ENCODE results near the gene PLIN4. TPM values are rescaled to one million over a fixed set of nuclear protein-coding genes. Genes with fewer than 3 reads are reported as not detected.

Gene PLIN4
- total and polyA plus RNA-seq, 3 experiments from 2014 or later, result 0.04 to 0.15 TPM; not detected in 1

- CTCF ChIA-PET, result interaction anchor here (0.6 kb wide), 1 partner anchor 403 kb away, joined by 3 read pairs; no protein-coding TSS in a partner anchor
Observed at GRCh38 chr19:4495471-4495870, 22.8 kb downstream of the PLIN4 start.

GRCh38 chr19:4494691-4495064 is 23.6 kb downstream of the PLIN4 start:
- Histone ChIP-seq H3K27ac (ENCODE audit: low read depth, low read length) (no peak overlapping the region), H3K9me3 (ENCODE audit: low read length) (no peaks in the 10 kb centered on the region), H3K4me3 (ENCODE audit: low read length) (no peak overlapping the region), H3K27me3 (ENCODE audit: insufficient read depth, low read length, poor library complexity, severe bottlenecking) (no peaks in the 10 kb centered on the region), H3K4me1 (ENCODE audit: insufficient read depth, low read length) (no peaks in the 10 kb centered on the region), H3K36me3 (ENCODE audit: insufficient read depth, low read length) (peaks cover 18% of the 10 kb centered on the region)
- Mint-ChIP-seq H3K27ac (no peak overlapping the region), H3K4me3 (no peak overlapping the region), H3K9me3 (no peaks in the 10 kb centered on the region), H3K36me3 (peaks cover 0 to 53% (median 6%) of the 10 kb centered on the region in 3 donors), H3K27me3 (no peaks in the 10 kb centered on the region), H3K4me1 (no peaks in the 10 kb centered on the region)
- DNase-seq, result no peak
- POLR2A ChIA-PET, result no interaction called here
- CTCF ChIA-PET, result no interaction called here

More at GRCh38 chr19:4495471-4495870, 22.8 kb downstream of the PLIN4 start:
- Mint-ChIP-seq H3K4me3 (no peak overlapping the region), H3K9me3 (no peaks in the 10 kb centered on the region), H3K4me1 (no peaks in the 10 kb centered on the region), H3K27me3 (no peaks in the 10 kb centered on the region), H3K36me3 (peaks cover 0 to 50% (median 2%) of the 10 kb centered on the region in 3 donors), H3K27ac (no peak overlapping the region)
- Histone ChIP-seq H3K4me3 (ENCODE audit: low read length) (no peak overlapping the region), H3K27ac (ENCODE audit: low read depth, low read length) (no peak overlapping the region), H3K36me3 (ENCODE audit: insufficient read depth, low read length) (peaks cover 18% of the 10 kb centered on the region), H3K4me1 (ENCODE audit: insufficient read depth, low read length) (no peaks in the 10 kb centered on the region), H3K27me3 (ENCODE audit: insufficient read depth, low read length, poor library complexity, severe bottlenecking) (no peaks in the 10 kb centered on the region), H3K9me3 (ENCODE audit: low read length) (no peaks in the 10 kb centered on the region)
- DNase-seq, result no peak
- POLR2A ChIA-PET, result no interaction called here

GRCh38 chr19:4493929-4494690 is 24.2 kb downstream of the PLIN4 start:
- H3K4me1 Mint-ChIP-seq, result no peaks in the 10 kb centered on the region
- no peak overlapping the region for H3K27ac ChIP-seq (ENCODE audit: low read depth, low read length)
- CTCF ChIA-PET, result no interaction called here
- H3K9me3 ChIP-seq (ENCODE audit: low read length), result no peaks in the 10 kb centered on the region
- no peak for DNase-seq
- POLR2A ChIA-PET, result no interaction called here
- no peaks in the 10 kb centered on the region for H3K4me1 ChIP-seq (ENCODE audit: insufficient read depth, low read length)
- peaks cover 18% of the 10 kb centered on the region for H3K36me3 ChIP-seq (ENCODE audit: insufficient read depth, low read length)
- no peak overlapping the region for H3K4me3 Mint-ChIP-seq
- H3K36me3 Mint-ChIP-seq, result peaks cover 0 to 52% (median 8%) of the 10 kb centered on the region in 3 donors
- no peaks in the 10 kb centered on the region for H3K27me3 Mint-ChIP-seq
- H3K4me3 ChIP-seq (ENCODE audit: low read length), result no peak overlapping the region
- no peaks in the 10 kb centered on the region for H3K9me3 Mint-ChIP-seq
- no peaks in the 10 kb centered on the region for H3K27me3 ChIP-seq (ENCODE audit: insufficient read depth, low read length, poor library complexity, severe bottlenecking)
- no peak overlapping the region for H3K27ac Mint-ChIP-seq

- Mint-ChIP-seq H3K4me1 (no peaks in the 10 kb centered on the region), H3K27ac (no peak overlapping the region), H3K27me3 (no peaks in the 10 kb centered on the region), H3K36me3 (peaks cover 0 to 51% (median 10%) of the 10 kb centered on the region in 3 donors), H3K9me3 (no peaks in the 10 kb centered on the region), H3K4me3 (no peak overlapping the region)
- Histone ChIP-seq H3K27ac (ENCODE audit: low read depth, low read length) (no peak overlapping the region), H3K4me1 (ENCODE audit: insufficient read depth, low read length) (no peaks in the 10 kb centered on the region), H3K36me3 (ENCODE audit: insufficient read depth, low read length) (peaks cover 18% of the 10 kb centered on the region), H3K9me3 (ENCODE audit: low read length) (no peaks in the 10 kb centered on the region), H3K27me3 (ENCODE audit: insufficient read depth, low read length, poor library complexity, severe bottlenecking) (no peaks in the 10 kb centered on the region), H3K4me3 (ENCODE audit: low read length) (no peak overlapping the region)
- DNase-seq, result no peak
- ChIA-PET CTCF (no interaction called here), POLR2A (no interaction called here)
Observed at GRCh38 chr19:4493104-4493928, 25.0 kb downstream of the PLIN4 start.

GRCh38 chr19:4492337-4493103 is 25.8 kb downstream of the PLIN4 start:
- H3K9me3 ChIP-seq (ENCODE audit: low read length), result no peaks in the 10 kb centered on the region
- H3K36me3 ChIP-seq (ENCODE audit: insufficient read depth, low read length), result peaks cover 18% of the 10 kb centered on the region
- no peaks in the 10 kb centered on the region for H3K4me1 Mint-ChIP-seq
- no peak for DNase-seq
- H3K36me3 Mint-ChIP-seq, result peaks cover 1 to 51% (median 11%) of the 10 kb centered on the region in 3 donors
- H3K4me1 ChIP-seq (ENCODE audit: insufficient read depth, low read length), result no peaks in the 10 kb centered on the region
- no peak overlapping the region for H3K27ac ChIP-seq (ENCODE audit: low read depth, low read length)
- no peaks in the 10 kb centered on the region for H3K9me3 Mint-ChIP-seq
- ChIA-PET CTCF (no interaction called here), POLR2A (no interaction called here)
- no peaks in the 10 kb centered on the region for H3K27me3 ChIP-seq (ENCODE audit: insufficient read depth, low read length, poor library complexity, severe bottlenecking)
- no peak overlapping the region for H3K4me3 ChIP-seq (ENCODE audit: low read length)
- no peaks in the 10 kb centered on the region for H3K27me3 Mint-ChIP-seq
- no peak overlapping the region for H3K27ac Mint-ChIP-seq
- H3K4me3 Mint-ChIP-seq, result no peak overlapping the region

GRCh38 chr19:4491446-4491845 is 26.8 kb downstream of the PLIN4 start:
- no peak overlapping the region for H3K27ac Mint-ChIP-seq
- ChIA-PET CTCF (no interaction called here), POLR2A (no interaction called here)
- H3K9me3 Mint-ChIP-seq, result no peaks in the 10 kb centered on the region
- H3K4me3 Mint-ChIP-seq, result no peak overlapping the region
- no peak overlapping the region for H3K4me3 ChIP-seq (ENCODE audit: low read length)
- H3K27me3 ChIP-seq (ENCODE audit: insufficient read depth, low read length, poor library complexity, severe bottlenecking), result no peaks in the 10 kb centered on the region
- no peak for DNase-seq
- H3K4me1 Mint-ChIP-seq, result peaks cover 0 to 3% (median 0%) of the 10 kb centered on the region in 3 donors
- no peaks in the 10 kb centered on the region for H3K9me3 ChIP-seq (ENCODE audit: low read length)
- no peak overlapping the region for H3K27ac ChIP-seq (ENCODE audit: low read depth, low read length)
- no peaks in the 10 kb centered on the region for H3K4me1 ChIP-seq (ENCODE audit: insufficient read depth, low read length)
- no peaks in the 10 kb centered on the region for H3K27me3 Mint-ChIP-seq
- peaks cover 4 to 53% (median 12%) of the 10 kb centered on the region in 3 donors for H3K36me3 Mint-ChIP-seq
- H3K36me3 ChIP-seq (ENCODE audit: insufficient read depth, low read length), result peaks cover 18% of the 10 kb centered on the region

- H3K4me1 ChIP-seq (ENCODE audit: insufficient read depth, low read length), result no peaks in the 10 kb centered on the region
- H3K27ac ChIP-seq (ENCODE audit: low read depth, low read length), result no peak overlapping the region
- H3K36me3 ChIP-seq (ENCODE audit: insufficient read depth, low read length), result peaks cover 18% of the 10 kb centered on the region
- Mint-ChIP-seq H3K36me3 (peaks cover 7 to 44% (median 16%) of the 10 kb centered on the region in 3 donors), H3K27ac (no peak overlapping the region), H3K4me3 (no peak overlapping the region), H3K4me1 (peaks cover 0 to 6% (median 0%) of the 10 kb centered on the region in 3 donors), H3K9me3 (no peaks in the 10 kb centered on the region), H3K27me3 (no peaks in the 10 kb centered on the region)
- no peak overlapping the region for H3K4me3 ChIP-seq (ENCODE audit: low read length)
- CTCF ChIA-PET, result no interaction called here
- H3K9me3 ChIP-seq (ENCODE audit: low read length), result no peaks in the 10 kb centered on the region
- POLR2A ChIA-PET, result no interaction called here
- H3K27me3 ChIP-seq (ENCODE audit: insufficient read depth, low read length, poor library complexity, severe bottlenecking), result no peaks in the 10 kb centered on the region
- DNase-seq, result no peak
Observed at GRCh38 chr19:4488496-4488895, 29.8 kb downstream of the PLIN4 start.

GRCh38 chr19:4487572-4487971 is 30.7 kb downstream of the PLIN4 start:
- peaks cover 14% of the 10 kb centered on the region for H3K36me3 ChIP-seq (ENCODE audit: insufficient read depth, low read length)

More at GRCh38 chr19:4487572-4487971, 30.7 kb downstream of the PLIN4 start:
- no peaks in the 10 kb centered on the region for H3K4me1 ChIP-seq (ENCODE audit: insufficient read depth, low read length)
- peaks cover 7 to 49% (median 16%) of the 10 kb centered on the region in 3 donors for H3K36me3 Mint-ChIP-seq
- no peak for DNase-seq
- no peaks in the 10 kb centered on the region for H3K9me3 ChIP-seq (ENCODE audit: low read length)
- no peak overlapping the region for H3K4me3 ChIP-seq (ENCODE audit: low read length)
- ChIA-PET CTCF (no interaction called here), POLR2A (interaction anchor here (0.6 kb wide), 1 partner anchor 1185 kb away, joined by 3 read pairs; no protein-coding TSS in a partner anchor)
- H3K27me3 ChIP-seq (ENCODE audit: insufficient read depth, low read length, poor library complexity, severe bottlenecking), result no peaks in the 10 kb centered on the region
- no peak overlapping the region for H3K4me3 Mint-ChIP-seq
- no peaks in the 10 kb centered on the region for H3K27me3 Mint-ChIP-seq
- H3K9me3 Mint-ChIP-seq, result no peaks in the 10 kb centered on the region
- H3K27ac ChIP-seq (ENCODE audit: low read depth, low read length), result no peak overlapping the region
- peaks cover 0 to 6% (median 0%) of the 10 kb centered on the region in 3 donors for H3K4me1 Mint-ChIP-seq
- H3K27ac Mint-ChIP-seq, result no peak overlapping the region

Data from CD8-positive, alpha-beta memory T cell (primary cell).